ENCODE results near the gene HLX.
A peak's percentile ranks its signal among the peaks of the same experiment; 100 is the strongest.

DNA sequence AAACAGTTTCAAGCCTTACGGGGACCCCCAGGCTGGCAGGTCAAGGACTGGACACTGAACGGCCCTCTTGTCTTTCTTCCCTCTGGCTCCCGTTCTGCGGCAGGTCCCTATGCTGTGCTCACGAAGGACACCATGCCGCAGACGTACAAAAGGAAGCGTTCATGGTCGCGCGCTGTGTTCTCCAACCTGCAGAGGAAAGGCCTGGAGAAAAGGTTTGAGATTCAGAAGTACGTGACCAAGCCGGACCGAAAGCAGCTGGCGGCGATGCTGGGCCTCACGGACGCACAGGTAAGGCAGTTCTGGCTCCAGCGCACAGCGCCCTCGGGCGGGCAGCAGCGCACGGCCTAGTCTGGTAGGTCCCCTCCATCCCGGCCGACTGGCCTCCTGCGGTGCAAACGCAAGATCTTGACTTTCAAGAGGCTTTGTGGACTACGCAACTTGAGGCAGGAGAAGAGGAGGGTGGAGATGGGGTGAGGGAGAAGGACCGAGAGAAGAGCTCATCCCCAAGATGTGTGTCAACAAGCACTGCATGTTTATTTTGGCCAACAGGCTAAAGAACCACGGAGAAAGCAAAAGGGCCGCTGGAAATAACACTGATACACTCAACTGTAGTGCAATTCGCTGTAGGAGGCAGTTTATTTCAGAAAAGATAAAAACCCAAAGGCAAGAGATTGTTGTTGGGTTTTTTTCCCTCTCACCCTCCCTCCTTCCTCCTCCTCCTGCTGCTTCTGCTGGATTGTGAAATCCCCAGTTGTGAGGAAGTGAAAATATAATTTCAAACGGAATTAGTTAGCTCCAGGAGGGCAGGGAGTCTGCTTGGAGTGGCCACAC is 3.0 kb downstream of the HLX start:
- TF ChIP-seq EP300 (IDR thresholded peaks at IDR 0.05) (peak in 1 of 2 donors; percentile 76), CTCF (IDR thresholded peaks at IDR 0.05) (peak in 1 of 5 experiments; percentile 24), POLR2A (IDR thresholded peaks at IDR 0.05) (no peak)

Data from tibial nerve (tissue), 4 donors.